Inflammatory macrophage (primary cell): ENCODE measurements around the gene SPATA18.
"Not testable (repeated sequence)": the region's sequence is repeated elsewhere in the genome, so short reads cannot be mapped to it uniquely, and the experiment has no call there.

ENCODE experiments used
- DNase-seq, 2 donors: peaks; one replicate each; pipeline ENCODE4 v3.0.0-alpha.2; 2020 to 2022

SPATA18 gene

GRCh38 chr4:52054254-52054653 lies 3.1 kb downstream of the SPATA18 start:
- no peak for DNase-seq

- peak; percentile 67 to 88 for DNase-seq
Measured at GRCh38 chr4:52057196-52057595, 6.1 kb downstream of the SPATA18 start.

GRCh38 chr4:52058275-52058674 lies 7.2 kb downstream of the SPATA18 start:
- DNase-seq = no peak

- DNase-seq = peak; percentile 64 to 70
Measured at GRCh38 chr4:52059372-52059771, 8.3 kb downstream of the SPATA18 start.

- no peak for DNase-seq
Measured at GRCh38 chr4:52069571-52069970, 18.5 kb downstream of the SPATA18 start.

GRCh38 chr4:52071791-52072546 lies 20.9 kb downstream of the SPATA18 start:
- no peak for DNase-seq

- no peak for DNase-seq
Measured at GRCh38 chr4:52076731-52077130, 25.6 kb downstream of the SPATA18 start.

GRCh38 chr4:52079659-52080058 lies 28.6 kb downstream of the SPATA18 start:
- no peak for DNase-seq

GRCh38 chr4:52081216-52081615 lies 30.1 kb downstream of the SPATA18 start:
- DNase-seq = no peak

GRCh38 chr4:52086425-52086824 lies 35.3 kb downstream of the SPATA18 start:
- DNase-seq = not testable (repeated sequence)

- DNase-seq = no peak
Measured at GRCh38 chr4:52091801-52092200, 40.7 kb downstream of the SPATA18 start.

GRCh38 chr4:52093466-52093865 lies 42.4 kb downstream of the SPATA18 start:
- no peak for DNase-seq

GRCh38 chr4:52094376-52095145 lies 43.5 kb downstream of the SPATA18 start:
- DNase-seq = no peak

- no peak for DNase-seq
Measured at GRCh38 chr4:52095374-52095773, 44.3 kb downstream of the SPATA18 start.

GRCh38 chr4:52096048-52096447 lies 44.9 kb downstream of the SPATA18 start:
- DNase-seq = no peak

- DNase-seq = peak; percentile 65 to 85
Measured at GRCh38 chr4:52098618-52099017, 47.5 kb downstream of the SPATA18 start.

GRCh38 chr4:52099860-52100461 lies 48.9 kb downstream of the SPATA18 start:
- no peak for DNase-seq

GRCh38 chr4:52102587-52102986 lies 51.5 kb downstream of the SPATA18 start:
- no peak for DNase-seq

GRCh38 chr4:52103319-52103718 lies 52.2 kb downstream of the SPATA18 start:
- DNase-seq = no peak

GRCh38 chr4:52105276-52105675 lies 54.2 kb downstream of the SPATA18 start:
- no peak for DNase-seq

- DNase-seq = peak in 1 of 2 donors; percentile 45
Measured at GRCh38 chr4:52106191-52106590, 55.1 kb downstream of the SPATA18 start.

- no peak for DNase-seq
Measured at GRCh38 chr4:52106660-52107059, 55.6 kb downstream of the SPATA18 start.

- DNase-seq = no peak
Measured at GRCh38 chr4:52107336-52107735, 56.2 kb downstream of the SPATA18 start.

GRCh38 chr4:52107745-52108144 lies 56.6 kb downstream of the SPATA18 start:
- DNase-seq = no peak
